Testis (tissue), 2 donors: Measurements from ENCODE around the gene ZNF717.

Experiments
- POLR2A ChIP-seq: fragments of 450-650 bp; IDR thresholded peaks from one replicate; pipeline ENCODE4 v1.6.1; 2017; ENCODE audit warnings: antibody characterized with exemption, mild to moderate bottlenecking, moderate library complexity
- TF ChIP-seq, protein P1 (sequence below), 3 experiments: fragments of 450-650 bp in 2 of 3; fragments of 200-600 bp in 1 of 3; sonication (generic) in 1 of 3; IDR thresholded peaks; one replicate each; pipeline ENCODE4 v1.5.1; 2016 to 2019; ENCODE audit warnings: antibody characterized with exemption in 3 of 3, mild to moderate bottlenecking in 2 of 3, moderate library complexity in 1 of 3

GRCh38 chr3:75687323-75687722, 98.0 kb downstream of the ZNF717 start:
- TF ChIP-seq, protein P1, sequence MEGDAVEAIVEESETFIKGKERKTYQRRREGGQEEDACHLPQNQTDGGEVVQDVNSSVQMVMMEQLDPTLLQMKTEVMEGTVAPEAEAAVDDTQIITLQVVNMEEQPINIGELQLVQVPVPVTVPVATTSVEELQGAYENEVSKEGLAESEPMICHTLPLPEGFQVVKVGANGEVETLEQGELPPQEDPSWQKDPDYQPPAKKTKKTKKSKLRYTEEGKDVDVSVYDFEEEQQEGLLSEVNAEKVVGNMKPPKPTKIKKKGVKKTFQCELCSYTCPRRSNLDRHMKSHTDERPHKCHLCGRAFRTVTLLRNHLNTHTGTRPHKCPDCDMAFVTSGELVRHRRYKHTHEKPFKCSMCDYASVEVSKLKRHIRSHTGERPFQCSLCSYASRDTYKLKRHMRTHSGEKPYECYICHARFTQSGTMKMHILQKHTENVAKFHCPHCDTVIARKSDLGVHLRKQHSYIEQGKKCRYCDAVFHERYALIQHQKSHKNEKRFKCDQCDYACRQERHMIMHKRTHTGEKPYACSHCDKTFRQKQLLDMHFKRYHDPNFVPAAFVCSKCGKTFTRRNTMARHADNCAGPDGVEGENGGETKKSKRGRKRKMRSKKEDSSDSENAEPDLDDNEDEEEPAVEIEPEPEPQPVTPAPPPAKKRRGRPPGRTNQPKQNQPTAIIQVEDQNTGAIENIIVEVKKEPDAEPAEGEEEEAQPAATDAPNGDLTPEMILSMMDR (IDR thresholded peaks at IDR 0.05): no peak
- no peak for TF ChIP-seq POLR2A
